GM12864 (cell line): ENCODE results near the gene MUC5B.

Experiments
- DNase-seq: peaks from one replicate; pipeline ENCODE4 v3.0.0-alpha.2; 2011; ENCODE audit warnings: low read depth
- H3K4me3 ChIP-seq: 2 replicates; pipeline ENCODE4 v1.5.1; 2011; ENCODE audit warnings: mild to moderate bottlenecking, low read depth, low read length, control low read depth
- CTCF ChIP-seq: IDR thresholded peaks from 2 replicates; pipeline ENCODE4 v1.5.1; 2011; ENCODE audit warnings: low read depth, mild to moderate bottlenecking, moderate library complexity, low read length, control low read depth, inconsistent platforms; ENCODE audit errors: missing control alignments

The MUC5B gene

GRCh38 chr11:1217151-1217550 lies 5.7 kb upstream of the MUC5B start:
- H3K4me3 ChIP-seq: no peak overlapping the region
- no peak for DNase-seq
- no peak for TF ChIP-seq CTCF

GRCh38 chr11:1218256-1218787 lies 4.5 kb upstream of the MUC5B start:
- DNase-seq: no peak
- TF ChIP-seq CTCF: no peak
- H3K4me3 ChIP-seq: no peak overlapping the region

- no peak overlapping the region for H3K4me3 ChIP-seq
- DNase-seq: no peak
- TF ChIP-seq CTCF: no peak
These were observed 3.9 kb upstream of the MUC5B start for GRCh38 chr11:1218788-1219445.

- no peak for DNase-seq
- no peak for TF ChIP-seq CTCF
- no peak overlapping the region for H3K4me3 ChIP-seq
These were observed 3.4 kb upstream of the MUC5B start for GRCh38 chr11:1219446-1219833.

- no peak overlapping the region for H3K4me3 ChIP-seq
- no peak for TF ChIP-seq CTCF
- no peak for DNase-seq
These were observed 2.7 kb upstream of the MUC5B start for GRCh38 chr11:1219834-1220815.

GRCh38 chr11:1220941-1221721 lies 1.7 kb upstream of the MUC5B start:
- no peak for TF ChIP-seq CTCF
- DNase-seq: no peak
- no peak overlapping the region for H3K4me3 ChIP-seq
